Right hindlimb (tissue), 1 donor: ENCODE measurements around the gene ASPHD1.
A peak's percentile ranks its signal among the peaks of the same experiment; 100 is the strongest.
"Not testable (repeated sequence)": the region's sequence is repeated elsewhere in the genome, so short reads cannot be mapped to it uniquely, and the experiment has no call there.

Source experiments
- DNase-seq: peaks from one replicate; pipeline ENCODE4 v3.0.0-alpha.2; 2018

ASPHD1 gene

GRCh38 chr16:29900102-29900887 is at the start of gene ASPHD1:
Gene ASPHD1, plus strand, starts transcription at chr16:29900488. Its CDS starts 484 bp downstream, at chr16:29900972.
- DNase-seq = peak; percentile 81

GRCh38 chr16:29850998-29851397 is 49.3 kb upstream of the ASPHD1 start:
- no peak for DNase-seq

- DNase-seq = no peak
Measured at GRCh38 chr16:29852654-29853053, 47.6 kb upstream of the ASPHD1 start.

- no peak for DNase-seq
Measured at GRCh38 chr16:29854520-29855100, 45.7 kb upstream of the ASPHD1 start.

GRCh38 chr16:29857133-29857760 is 43.0 kb upstream of the ASPHD1 start:
- DNase-seq = no peak

GRCh38 chr16:29858149-29858849 is 42.0 kb upstream of the ASPHD1 start:
- no peak for DNase-seq

GRCh38 chr16:29858974-29859373 is 41.3 kb upstream of the ASPHD1 start:
- DNase-seq = no peak

- DNase-seq = no peak
Measured at GRCh38 chr16:29860218-29860617, 40.1 kb upstream of the ASPHD1 start.

GRCh38 chr16:29862383-29862883 is 37.9 kb upstream of the ASPHD1 start:
- DNase-seq = peak; percentile 40

GRCh38 chr16:29862884-29863668 is 37.2 kb upstream of the ASPHD1 start, which contains the start of gene CDIPT:
Gene CDIPT, minus strand, starts transcription at chr16:29863226. Its CDS starts 369 bp downstream, at chr16:29862857.
- DNase-seq = peak; percentile 95

GRCh38 chr16:29863669-29863984 is 36.7 kb upstream of the ASPHD1 start:
- DNase-seq = no peak

- DNase-seq = no peak
Measured at GRCh38 chr16:29864205-29864604, 36.1 kb upstream of the ASPHD1 start.

- DNase-seq = no peak
Measured at GRCh38 chr16:29868396-29869009, 31.8 kb upstream of the ASPHD1 start.

- DNase-seq = not testable (repeated sequence)
Measured at GRCh38 chr16:29869067-29869466, 31.2 kb upstream of the ASPHD1 start.

GRCh38 chr16:29871822-29872546 is 28.3 kb upstream of the ASPHD1 start:
- DNase-seq = no peak

- DNase-seq = no peak
Measured at GRCh38 chr16:29873319-29873718, 27.0 kb upstream of the ASPHD1 start.

GRCh38 chr16:29875206-29875605 is 25.1 kb upstream of the ASPHD1 start:
- no peak for DNase-seq

- DNase-seq = no peak
Measured at GRCh38 chr16:29876217-29876593, 24.1 kb upstream of the ASPHD1 start.

- DNase-seq = no peak
Measured at GRCh38 chr16:29876594-29877249, 23.6 kb upstream of the ASPHD1 start.

GRCh38 chr16:29877266-29877961 is 22.9 kb upstream of the ASPHD1 start:
- no peak for DNase-seq
